Loucy (cell line): Measurements from ENCODE around the gene ERC1.

ENCODE experiments used
- H2AFZ ChIP-seq: fragments of 200-600 bp; sonication (generic); 2 replicates; pipeline ENCODE4 v1.6.0; 2016; ENCODE audit warnings: antibody characterized with exemption, mild to moderate bottlenecking, low read length, moderate library complexity
- H3F3A ChIP-seq: fragments of 200-600 bp; 2 replicates; pipeline ENCODE4 v1.6.0; 2016; ENCODE audit warnings: antibody characterized with exemption, low read depth, mild to moderate bottlenecking
- H3K27me3 ChIP-seq: fragments of 200-600 bp; sonication (generic); 2 replicates; pipeline ENCODE4 v1.6.1; 2014; ENCODE audit warnings: low read length, mild to moderate bottlenecking; ENCODE audit not compliant: insufficient read depth, poor library complexity, severe bottlenecking
- H3K36me3 ChIP-seq: fragments of 200-600 bp; sonication (generic); 2 replicates; pipeline ENCODE4 v1.6.1; 2016; ENCODE audit warnings: low read length; ENCODE audit not compliant: insufficient read depth
- H3K4me1 ChIP-seq: fragments of 200-600 bp; sonication (generic); 2 replicates; pipeline ENCODE4 v1.5.1; 2014; ENCODE audit warnings: low read length, mild to moderate bottlenecking; ENCODE audit not compliant: insufficient read depth, poor library complexity, severe bottlenecking
- H3K4me2 ChIP-seq: fragments of 200-600 bp; sonication (generic); 2 replicates; pipeline ENCODE4 v1.6.0; 2014; ENCODE audit warnings: antibody characterized with exemption, low read length, low read depth, mild to moderate bottlenecking; ENCODE audit not compliant: poor library complexity, severe bottlenecking
- H3K4me3 ChIP-seq: fragments of 200-600 bp; sonication (generic); 2 replicates; pipeline ENCODE4 v1.5.1; 2014; ENCODE audit warnings: low read length, mild to moderate bottlenecking, mixed read lengths; ENCODE audit not compliant: poor library complexity, severe bottlenecking
- H3K79me2 ChIP-seq: fragments of 200-600 bp; sonication (generic); 2 replicates; pipeline ENCODE4 v1.6.1; 2014; ENCODE audit warnings: low read length; ENCODE audit not compliant: insufficient read depth
- H3K9ac ChIP-seq: fragments of 200-600 bp; sonication (generic); 2 replicates; pipeline ENCODE4 v1.6.0; 2014; ENCODE audit warnings: mild to moderate bottlenecking, low read depth, low read length, moderate library complexity; ENCODE audit not compliant: poor library complexity, severe bottlenecking
- H3K9me2 ChIP-seq: fragments of 200-600 bp; sonication (generic); replicated peaks from 2 replicates; pipeline ENCODE4 v1.6.1; 2016; ENCODE audit warnings: low read depth, low read length, mixed read lengths
- H3K9me3 ChIP-seq: fragments of 200-600 bp; sonication (generic); 2 replicates; pipeline ENCODE4 v1.6.1; 2014; ENCODE audit warnings: mild to moderate bottlenecking, antibody characterized with exemption, low read length, low read depth; ENCODE audit not compliant: insufficient read depth
- H4K20me1 ChIP-seq: fragments of 200-600 bp; sonication (generic); 2 replicates; pipeline ENCODE4 v1.6.0; 2014; ENCODE audit warnings: antibody characterized with exemption, low read length, mild to moderate bottlenecking; ENCODE audit not compliant: insufficient read depth, poor library complexity, severe bottlenecking
- CTCF ChIP-seq: fragments of 200-600 bp; sonication (generic); conservative IDR thresholded peaks from 2 replicates; pipeline ENCODE4 v1.5.1; 2014; ENCODE audit warnings: mild to moderate bottlenecking, antibody characterized with exemption, low read length
- EZH2phosphoT487 ChIP-seq: fragments of 200-600 bp; IDR thresholded peaks from 2 replicates; pipeline ENCODE4 v1.6.1; 2018; ENCODE audit warnings: antibody characterized with exemption, mild to moderate bottlenecking, moderate library complexity, borderline replicate concordance

Gene ERC1

GRCh38 chr12:1220127-1221092 lies 229.4 kb downstream of the ERC1 start:
- Histone ChIP-seq H3K9me3 (no peaks in the 10 kb centered on the region), H3K4me2 (no peak overlapping the region), H3K27me3 (no peaks in the 10 kb centered on the region), H3K4me1 (peaks cover 3% of the 10 kb centered on the region), H3K4me3 (no peak overlapping the region), H3K79me2 (no peaks in the 10 kb centered on the region), H4K20me1 (no peaks in the 10 kb centered on the region), H2AFZ (no peak overlapping the region), H3K9me2 (no peaks in the 10 kb centered on the region), H3K9ac (no peak overlapping the region), H3K36me3 (no peaks in the 10 kb centered on the region), H3F3A (no peaks in the 10 kb centered on the region)
- TF ChIP-seq CTCF, result no peak
- TF ChIP-seq EZH2phosphoT487, result no peak

GRCh38 chr12:1222858-1223639 lies 232.0 kb downstream of the ERC1 start:
- H3K9me2 ChIP-seq, result no peaks in the 10 kb centered on the region
- H3K9ac ChIP-seq, result no peak overlapping the region
- H3K36me3 ChIP-seq, result no peaks in the 10 kb centered on the region
- no peaks in the 10 kb centered on the region for H3K4me1 ChIP-seq
- H2AFZ ChIP-seq, result no peak overlapping the region
- H4K20me1 ChIP-seq, result no peaks in the 10 kb centered on the region
- no peaks in the 10 kb centered on the region for H3K79me2 ChIP-seq
- H3K27me3 ChIP-seq, result no peaks in the 10 kb centered on the region
- H3K9me3 ChIP-seq, result no peaks in the 10 kb centered on the region
- TF ChIP-seq CTCF, result no peak
- no peak for TF ChIP-seq EZH2phosphoT487
- no peak overlapping the region for H3K4me2 ChIP-seq
- no peaks in the 10 kb centered on the region for H3F3A ChIP-seq
- no peak overlapping the region for H3K4me3 ChIP-seq

GRCh38 chr12:1226951-1227350 lies 235.9 kb downstream of the ERC1 start:
- Histone ChIP-seq H3K4me2 (no peak overlapping the region), H4K20me1 (no peaks in the 10 kb centered on the region), H3F3A (no peaks in the 10 kb centered on the region), H3K4me1 (no peaks in the 10 kb centered on the region), H3K27me3 (no peaks in the 10 kb centered on the region), H3K9ac (no peak overlapping the region), H3K4me3 (no peak overlapping the region), H3K79me2 (no peaks in the 10 kb centered on the region), H3K36me3 (no peaks in the 10 kb centered on the region), H2AFZ (no peak overlapping the region), H3K9me3 (no peaks in the 10 kb centered on the region), H3K9me2 (no peaks in the 10 kb centered on the region)
- TF ChIP-seq CTCF (no peak), EZH2phosphoT487 (no peak)
